Activated CD4-positive, alpha-beta T cell treated with anti-CD3 and anti-CD28 coated beads for 4 hours (primary cell): ENCODE measurements around the gene SYT7.

Experiments
- DNase-seq, 2 donors: peaks; one replicate each; pipeline ENCODE4 v3.0.0-alpha.2; 2020

The SYT7 gene

DNA sequence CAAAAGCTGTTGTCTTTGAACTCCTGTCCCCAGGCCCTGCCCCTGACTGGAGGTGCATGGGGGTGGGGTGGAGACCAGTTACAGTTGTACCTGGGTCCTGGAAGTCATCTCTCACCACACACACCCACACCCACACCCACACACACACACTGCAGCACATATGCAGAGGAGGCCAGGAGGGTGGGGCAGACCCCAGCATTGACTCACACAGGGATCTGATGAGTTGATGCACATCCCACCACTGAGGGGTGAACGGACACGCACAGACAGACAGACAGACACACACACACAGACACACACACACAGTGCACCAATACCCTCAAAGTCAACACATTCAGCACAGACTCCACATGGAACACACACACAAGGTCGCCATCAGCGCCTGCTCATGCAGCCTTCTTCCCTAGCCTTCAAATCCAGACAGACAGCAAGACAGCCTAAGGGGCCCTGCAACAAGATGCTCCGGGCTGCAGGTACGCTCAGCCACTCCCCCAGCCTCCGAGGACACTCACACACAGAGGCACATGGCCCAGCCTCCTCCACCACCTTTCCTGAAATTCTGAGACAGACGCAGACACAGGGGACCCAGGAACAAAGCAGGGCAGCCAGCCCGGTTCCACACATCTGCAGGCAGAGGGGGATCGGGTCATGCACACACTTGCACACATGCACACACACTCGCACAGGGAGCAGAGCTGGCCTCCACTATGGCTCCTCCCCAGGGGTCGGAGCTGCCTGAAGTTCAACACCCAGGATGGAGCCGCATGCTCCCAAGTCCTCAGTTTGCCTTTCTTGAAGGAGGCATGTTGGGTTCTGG is 26.5 kb downstream of the SYT7 start:
- peak; percentile 36 to 70 for DNase-seq

DNA sequence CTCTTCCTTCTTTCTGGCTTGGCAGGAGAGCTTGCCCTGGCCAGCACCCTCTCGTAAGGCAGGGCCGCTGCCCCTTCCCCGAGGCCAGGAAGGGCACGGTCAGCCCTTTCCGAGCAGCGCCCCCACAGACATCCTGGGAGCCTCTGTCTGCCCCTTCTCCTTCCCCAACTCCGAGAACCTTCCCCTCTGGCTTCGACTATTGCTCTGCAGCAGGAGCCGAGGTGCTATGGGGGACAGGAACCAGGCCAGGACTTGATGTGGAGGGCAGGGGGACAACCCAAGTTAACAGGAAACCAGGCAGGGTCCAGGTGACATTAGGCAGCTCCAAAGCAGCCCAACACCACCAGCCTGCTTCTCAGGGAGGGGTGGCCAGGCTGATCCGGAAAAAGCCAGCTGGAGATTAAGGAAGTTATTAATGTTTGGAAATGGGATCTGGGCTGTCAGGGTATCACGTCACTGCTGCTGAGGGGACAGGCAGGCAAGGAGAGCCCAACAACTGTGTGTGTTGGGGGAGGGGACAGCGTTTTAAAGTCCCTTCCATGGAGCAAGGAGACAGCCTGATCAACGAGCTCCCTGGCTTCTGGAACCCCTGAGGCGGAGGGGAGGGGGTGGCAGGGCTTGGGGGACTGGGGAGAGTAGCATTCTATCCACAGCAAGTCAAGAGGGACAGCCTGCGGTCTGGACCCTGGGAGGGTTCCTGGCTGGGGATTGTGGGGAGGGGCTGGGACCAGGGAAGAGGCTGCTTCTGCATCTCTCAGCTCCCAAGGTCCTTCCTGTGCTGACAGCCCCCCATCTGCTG is 27.3 kb downstream of the SYT7 start:
- no peak for DNase-seq

DNA sequence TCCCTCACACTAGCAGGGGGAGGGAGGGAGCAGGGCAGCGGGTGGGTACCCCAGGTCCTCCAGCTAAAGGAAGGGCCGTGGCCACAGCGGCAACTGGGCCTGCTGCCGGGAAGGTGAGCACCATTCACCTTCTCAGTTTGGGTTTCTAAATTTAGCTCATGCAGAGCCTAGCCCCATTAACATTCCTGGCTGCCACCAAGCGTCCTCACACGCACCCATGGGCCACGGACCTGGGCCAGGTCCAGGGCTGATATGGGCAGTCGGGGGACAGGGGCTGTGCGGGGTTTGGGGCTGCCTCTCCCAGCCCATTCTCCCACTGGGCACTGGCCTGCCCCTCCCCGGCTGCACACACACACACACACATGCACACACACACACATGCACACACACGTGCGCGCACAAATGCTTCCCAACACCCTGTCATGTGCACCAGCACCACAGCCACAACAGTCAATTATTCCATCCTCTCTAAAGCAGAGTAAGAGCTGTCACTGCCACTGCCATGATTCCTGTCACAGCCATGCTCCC is 28.7 kb downstream of the SYT7 start:
- no peak for DNase-seq

DNA sequence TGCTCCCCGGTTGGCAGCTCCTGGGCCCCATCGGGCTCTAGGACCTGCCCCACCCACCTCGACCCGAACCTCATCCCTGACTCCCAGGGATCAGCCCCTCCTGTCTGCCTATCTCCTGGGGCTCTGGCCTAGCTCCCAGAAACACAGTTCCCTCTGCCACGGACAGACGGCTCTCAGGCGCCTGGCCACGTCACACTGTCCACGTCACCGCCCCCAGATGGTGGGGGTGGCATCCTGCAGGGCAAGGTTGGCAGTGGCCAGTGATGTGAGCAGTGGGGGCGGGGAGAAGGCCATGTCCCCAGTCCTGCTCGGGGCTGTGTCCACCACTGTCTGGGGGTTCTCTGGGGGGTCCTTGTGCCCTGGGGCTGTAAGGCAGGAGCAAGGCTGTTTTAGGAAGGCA is 29.2 kb downstream of the SYT7 start:
- no peak for DNase-seq

DNA sequence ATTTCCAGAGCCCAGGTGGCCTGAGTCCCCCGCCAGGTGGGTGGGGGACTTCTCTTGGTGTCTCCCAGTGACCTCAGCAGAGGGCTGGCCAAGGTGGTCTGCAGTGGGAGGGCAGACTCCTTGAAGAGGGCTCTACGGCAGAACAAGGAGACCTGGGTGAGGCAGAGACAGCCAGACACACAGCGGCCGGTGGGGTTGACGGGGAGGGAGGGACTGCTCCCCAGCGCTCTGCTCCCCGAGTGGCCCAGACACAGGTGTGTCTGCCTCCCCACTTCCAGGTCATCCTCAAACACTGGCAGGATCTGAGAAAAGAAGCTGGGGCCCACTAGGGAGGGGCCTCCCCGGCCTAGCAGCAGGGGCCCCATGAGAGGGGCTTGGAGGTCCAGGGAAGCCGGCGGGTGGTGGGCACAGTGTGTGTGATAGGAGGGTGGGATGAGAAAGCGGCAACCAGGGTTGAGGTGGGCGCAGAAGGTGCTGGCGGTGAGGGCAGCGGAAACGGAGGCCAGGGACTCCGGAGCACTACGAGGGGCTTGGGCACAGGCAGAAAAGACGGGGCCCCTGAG is 30.1 kb downstream of the SYT7 start:
- no peak for DNase-seq

GRCh38 chr11:61549662-61550568 is 31.0 kb downstream of the SYT7 start:
- DNase-seq, result no peak

DNA sequence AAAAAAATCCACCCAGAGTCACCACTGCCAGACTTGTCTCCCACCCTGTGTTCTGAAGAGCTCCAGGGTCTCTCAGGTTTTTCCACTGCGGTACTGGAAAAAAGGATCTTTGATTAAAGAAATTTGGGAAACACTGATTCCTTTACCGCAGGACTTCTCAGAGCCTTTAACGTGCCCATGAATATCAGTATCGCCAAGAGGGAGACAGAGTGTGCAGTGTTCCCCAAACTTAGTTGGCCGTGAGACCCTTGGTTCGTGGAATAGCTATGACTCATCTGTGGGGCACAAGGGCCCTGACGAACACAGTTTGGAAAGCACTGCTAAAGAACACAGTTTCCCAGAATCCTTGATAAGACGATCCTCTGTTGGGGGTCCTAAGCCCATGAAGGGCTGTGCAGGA is 31.7 kb downstream of the SYT7 start:
- no peak for DNase-seq

DNA sequence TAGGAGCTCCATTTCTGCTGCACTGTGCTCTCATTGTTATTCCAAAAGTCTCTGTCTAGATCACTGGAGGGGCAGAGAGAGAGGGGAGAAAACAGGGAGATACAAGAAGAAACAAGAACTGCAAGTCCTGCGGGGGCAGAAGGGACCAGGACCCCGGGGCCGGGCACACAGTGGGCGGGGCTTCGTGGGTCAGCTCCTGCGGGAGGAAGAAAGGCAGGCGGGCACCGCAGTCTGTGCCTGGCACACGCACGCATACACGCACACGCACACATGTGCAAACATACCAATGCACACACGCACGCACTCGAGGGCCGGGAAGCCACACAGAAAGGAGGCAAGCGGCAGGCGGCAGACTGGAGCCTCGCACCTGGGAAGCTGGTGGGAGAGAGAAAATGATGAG is 33.6 kb downstream of the SYT7 start:
- DNase-seq, result no peak

DNA sequence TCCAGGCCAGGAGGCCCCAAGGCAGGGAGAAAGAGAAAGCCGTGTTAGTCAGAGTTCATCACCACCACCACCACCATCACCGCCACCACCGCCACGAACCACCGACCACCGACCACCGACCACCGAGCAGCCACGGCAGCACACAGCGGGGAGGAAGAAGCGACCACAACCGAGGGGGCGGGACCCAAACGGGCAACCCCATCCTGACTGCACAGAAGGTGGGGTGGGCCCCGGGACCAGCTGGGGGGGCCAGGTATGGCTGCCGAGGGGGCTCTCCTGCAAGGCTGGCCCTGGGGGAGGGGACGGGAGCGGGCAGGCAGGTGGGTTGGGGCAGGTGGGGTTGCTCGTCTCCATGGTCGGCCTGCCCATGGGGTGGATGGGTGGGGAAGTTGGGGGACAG is 34.2 kb downstream of the SYT7 start:
- DNase-seq, result no peak

DNA sequence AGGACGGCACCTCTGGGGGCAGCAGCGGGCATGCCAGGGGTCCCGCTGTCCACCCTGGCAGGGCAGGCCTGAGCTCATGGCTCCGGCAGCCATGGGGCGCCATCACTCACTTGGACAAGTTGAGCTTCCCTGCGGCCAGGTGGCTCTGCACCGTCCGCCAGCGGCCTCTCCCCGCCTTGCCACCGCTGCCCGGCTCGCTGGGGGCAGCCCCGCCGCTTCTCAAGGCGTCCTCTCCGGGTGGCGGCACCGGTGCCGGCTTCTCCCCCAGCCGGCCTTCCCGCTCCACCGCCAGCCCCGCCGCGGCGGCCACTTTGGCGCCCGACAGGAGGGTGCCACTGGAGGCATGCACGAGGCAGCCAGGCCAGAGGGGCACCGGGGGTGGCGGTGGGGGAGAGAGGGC is 35.0 kb downstream of the SYT7 start:
- DNase-seq, result no peak

GRCh38 chr11:61545341-61545740 is 35.5 kb downstream of the SYT7 start:
- DNase-seq, result no peak

DNA sequence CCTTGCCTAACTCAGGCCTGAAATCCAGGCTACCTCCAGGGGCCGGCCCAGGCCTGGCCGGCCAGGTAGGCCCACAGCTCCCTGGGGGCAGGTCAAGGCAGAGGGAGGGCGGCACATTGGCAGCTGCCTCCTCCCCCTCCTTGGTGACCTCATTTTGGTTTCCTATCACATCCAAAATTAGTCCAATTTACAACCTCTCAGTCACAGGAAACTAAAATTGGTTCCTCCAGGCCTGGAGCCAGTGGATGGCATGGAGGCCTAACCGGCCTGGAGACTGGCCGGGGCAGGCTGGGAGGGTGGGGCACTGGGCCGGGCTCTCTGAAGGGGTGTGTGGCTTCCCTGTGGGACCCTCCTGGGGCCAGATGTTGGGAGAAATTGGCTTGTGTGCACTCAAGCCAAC is 36.4 kb downstream of the SYT7 start:
- no peak for DNase-seq

- DNase-seq, result no peak
These were observed 37.1 kb downstream of the SYT7 start for GRCh38 chr11:61543606-61544306.

- no peak for DNase-seq
These were observed 38.2 kb downstream of the SYT7 start for GRCh38 chr11:61542705-61543104.

GRCh38 chr11:61542024-61542461 is 38.8 kb downstream of the SYT7 start:
- no peak for DNase-seq

DNA sequence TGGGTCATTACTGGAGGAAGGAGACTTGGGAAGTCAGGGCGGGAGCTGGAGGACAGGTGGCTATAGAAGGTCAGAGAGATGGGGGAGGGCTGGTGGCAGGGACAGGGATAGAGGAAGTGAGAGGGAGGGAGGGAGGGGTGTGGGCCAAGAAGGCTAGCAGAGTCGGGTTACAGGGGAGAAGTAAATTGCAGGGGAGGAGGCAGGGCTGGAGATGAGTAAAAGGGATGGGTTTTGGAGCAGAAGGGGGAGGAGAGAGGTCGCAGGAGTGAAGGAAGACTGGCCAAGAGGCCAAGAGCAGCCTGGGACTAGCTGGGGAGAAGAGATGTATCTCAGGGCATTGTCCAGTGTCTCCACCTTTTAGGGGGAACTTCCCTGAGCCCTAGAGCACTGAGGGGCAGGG is 39.3 kb downstream of the SYT7 start:
- no peak for DNase-seq

DNA sequence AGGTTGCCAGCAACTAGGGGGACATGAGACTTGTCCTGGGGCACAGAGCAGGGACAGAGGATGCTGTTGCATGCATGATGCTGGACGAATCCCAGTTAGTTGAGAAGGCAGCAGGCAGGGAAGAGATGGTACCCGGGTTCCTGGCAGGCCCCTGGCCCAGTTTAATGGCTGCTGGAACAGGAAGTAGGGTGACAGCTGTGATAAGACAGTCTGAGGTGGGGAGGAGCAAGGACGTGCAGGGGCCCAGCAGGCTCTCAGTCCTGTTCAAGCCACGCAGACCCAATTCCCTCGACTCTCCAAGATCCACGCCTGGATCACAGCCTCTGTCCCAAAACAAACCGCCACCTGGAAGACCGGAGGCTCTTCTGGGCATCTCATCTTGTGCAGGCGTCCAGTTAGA is 40.3 kb downstream of the SYT7 start:
- no peak for DNase-seq

- no peak for DNase-seq
These were observed 41.0 kb downstream of the SYT7 start for GRCh38 chr11:61539831-61540357.

DNA sequence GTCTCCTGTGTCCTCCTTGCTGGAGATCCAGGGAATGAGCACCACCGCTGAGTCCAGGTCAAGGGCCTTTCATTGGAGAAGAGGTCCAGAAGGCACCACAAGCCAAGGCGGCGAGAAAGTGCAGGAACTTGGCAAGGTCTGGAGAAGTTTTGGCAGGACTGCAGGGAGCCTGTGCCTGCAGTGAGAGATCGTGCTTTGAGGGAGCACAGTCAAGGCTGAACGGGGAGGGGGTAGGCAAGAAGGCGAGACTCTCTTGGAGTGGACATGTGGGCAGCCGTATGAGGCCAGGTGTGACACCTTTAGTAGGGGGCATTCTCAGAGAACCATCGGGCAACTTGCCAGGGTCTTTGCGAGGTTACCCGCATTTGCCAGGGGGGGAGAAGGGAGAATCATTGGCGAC is 41.9 kb downstream of the SYT7 start:
- no peak for DNase-seq

GRCh38 chr11:61538636-61538961 is 42.3 kb downstream of the SYT7 start:
- DNase-seq, result no peak

DNA sequence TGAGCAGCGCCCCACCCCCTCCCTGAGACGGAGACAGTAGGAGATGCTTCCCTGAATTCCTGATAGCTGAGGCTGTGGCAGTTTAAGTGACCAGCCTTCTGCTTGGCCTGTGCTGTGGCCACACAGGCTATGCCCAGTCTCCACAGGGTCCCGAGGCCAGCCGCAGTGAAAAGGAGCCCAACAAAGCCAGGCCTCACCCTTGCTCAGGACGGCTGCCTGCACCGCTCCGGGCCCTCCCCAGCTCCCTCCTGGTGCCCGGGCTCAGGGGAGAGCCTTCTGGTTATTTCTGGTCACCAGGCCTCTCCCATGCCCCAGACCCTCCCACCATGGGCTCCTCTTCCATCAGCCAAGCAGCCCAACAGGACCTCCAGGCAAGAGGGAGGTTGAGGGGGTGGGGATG is 43.5 kb downstream of the SYT7 start:
- DNase-seq, result no peak
